ENCODE measurements around the gene EMD. TPM values are rescaled to one million over a fixed set of nuclear protein-coding genes. Genes with fewer than 3 reads are reported as not detected.

EMD gene
- total and polyA plus RNA-seq, 2 of the 13 experiments (the other 11 are each of a cell fraction or from before 2014, with no cell fraction given): 14.5 to 14.9 TPM

- no peak for TF ChIP-seq TMF1 (CRISPR knock-in tag; IDR thresholded peaks at IDR 0.05; ENCODE audit: low read depth)
- TF ChIP-seq TEAD2 (CRISPR knock-in tag; IDR thresholded peaks at IDR 0.05): no peak
- no peak for TF ChIP-seq JARID2 (CRISPR knock-in tag; IDR thresholded peaks at IDR 0.05; ENCODE audit: insufficient replicate concordance)
- no peak for TF ChIP-seq ZNF781 (CRISPR knock-in tag; IDR thresholded peaks at IDR 0.05; ENCODE audit: borderline replicate concordance, not compliant biosample characterization)
- no peak for TF ChIP-seq IRF1 (CRISPR knock-in tag; IDR thresholded peaks at IDR 0.05; ENCODE audit: low read depth)
- no peak for TF ChIP-seq MIXL1 (CRISPR knock-in tag; IDR thresholded peaks at IDR 0.05)
- no peak for TF ChIP-seq ZNF205 (CRISPR knock-in tag; IDR thresholded peaks at IDR 0.05)
- TF ChIP-seq SYNCRIP (IDR thresholded peaks at IDR 0.05; ENCODE audit: insufficient read depth, low read depth, low read length): no peak
- TF ChIP-seq ZBTB7B (CRISPR knock-in tag; IDR thresholded peaks at IDR 0.05): no peak
- TF ChIP-seq ZBTB3 (CRISPR knock-in tag; IDR thresholded peaks at IDR 0.05; ENCODE audit: borderline replicate concordance, low read depth): no peak
- no peak for TF ChIP-seq DNMT3B (CRISPR knock-in tag; conservative IDR thresholded peaks at IDR 0.05)
- TF ChIP-seq ZBTB21 (CRISPR knock-in tag; IDR thresholded peaks at IDR 0.05): peak; percentile 91
- peak; percentile 56; the same call in 1 of the 2 replicates for TF ChIP-seq SALL1 (CRISPR knock-in tag; IDR thresholded peaks at IDR 0.05)
- TF ChIP-seq GMEB2 (CRISPR knock-in tag; IDR thresholded peaks at IDR 0.05; ENCODE audit: low read depth): no peak
- TF ChIP-seq CC2D1A (CRISPR knock-in tag; IDR thresholded peaks at IDR 0.05): no peak
- TF ChIP-seq ZBTB10 (CRISPR knock-in tag; IDR thresholded peaks at IDR 0.05; ENCODE audit: borderline replicate concordance): no peak
- TF ChIP-seq ATF4 (CRISPR knock-in tag; IDR thresholded peaks at IDR 0.05): no peak
- no peak for TF ChIP-seq KDM2A (CRISPR knock-in tag; IDR thresholded peaks at IDR 0.05; ENCODE audit: borderline replicate concordance, low read depth)
- no peak for TF ChIP-seq TIGD3 (CRISPR knock-in tag; IDR thresholded peaks at IDR 0.05; ENCODE audit: borderline replicate concordance)
- peak; percentile 59 for TF ChIP-seq THAP11 (CRISPR knock-in tag; IDR thresholded peaks at IDR 0.05)
- TF ChIP-seq ZNF776 (CRISPR knock-in tag; IDR thresholded peaks at IDR 0.05): no peak
- TF ChIP-seq FLYWCH1 (CRISPR knock-in tag; IDR thresholded peaks at IDR 0.05): no peak
- no peak for TF ChIP-seq MYNN (CRISPR knock-in tag; IDR thresholded peaks at IDR 0.05; ENCODE audit: low read depth)
Observed at GRCh38 chrX:154378799-154379568, at the start of gene EMD (continued).
